Measurements from ENCODE around the gene SNED1.

SNED1 gene

GRCh38 chr2:241019441-241020139, 21.2 kb downstream of the SNED1 start:
- H3K4me3 ChIP-seq (ENCODE audit: low read length in 2 of 2), result no peak overlapping the region
- H3K4me2 ChIP-seq (ENCODE audit: insufficient read depth, low read length, poor library complexity, severe bottlenecking), result no peak overlapping the region
- H3K23ac ChIP-seq (ENCODE audit: low read depth, low read length, poor library complexity), result peak overlapping the region; percentile 20
- no peak overlapping the region for H2BK12ac ChIP-seq (ENCODE audit: low read length)
- peaks cover 2 to 5% of the 10 kb centered on the region in 2 donors for H3K9me3 ChIP-seq (replicated peaks in 1 of 2; ENCODE audit: control insufficient read depth in 2 of 2, insufficient read depth in 1 of 2, low read depth in 1 of 2, low read length in 2 of 2)
- no peak overlapping the region for H2AK5ac ChIP-seq (ENCODE audit: low read depth, low read length)
- no peak overlapping the region for H3K9ac ChIP-seq (ENCODE audit: low read depth, low read length, poor library complexity)
- H2BK120ac ChIP-seq (ENCODE audit: low read depth, low read length), result no peak overlapping the region
- no peaks in the 10 kb centered on the region for H3K36me3 ChIP-seq (replicated peaks in 1 of 2; ENCODE audit: control insufficient read depth in 2 of 2, insufficient read depth in 2 of 2, low read length in 2 of 2)
- WGBS, 2 donors (ENCODE audit: extremely low coverage in 2 of 2, insufficient read length in 2 of 2, insufficient replicate concordance in 1 of 2), result no CpG with 5 or more reads among the region's 20 CpGs
- H4K91ac ChIP-seq (ENCODE audit: low read depth, low read length, poor library complexity), result no peak overlapping the region
- no peak for DNase-seq (ENCODE audit: low spot score)
- peak overlapping the region; percentile 89 for H3K14ac ChIP-seq (ENCODE audit: low read length)
- H4K8ac ChIP-seq (ENCODE audit: low read depth, low read length), result no peak overlapping the region
- H2BK15ac ChIP-seq (ENCODE audit: low read length), result no peak overlapping the region
- H2BK5ac ChIP-seq (ENCODE audit: low read length), result peak overlapping the region; percentile 13
- H3K79me1 ChIP-seq (ENCODE audit: low read depth, low read length), result no peaks in the 10 kb centered on the region
- peak overlapping the region; percentile 52 for H3K18ac ChIP-seq (ENCODE audit: low read length)
- no peak overlapping the region for H3K4ac ChIP-seq (ENCODE audit: low read length)
- peaks cover 0 to 5% of the 10 kb centered on the region in 2 donors for H3K4me1 ChIP-seq (ENCODE audit: control insufficient read depth in 2 of 2, insufficient read depth in 1 of 2, low read depth in 1 of 2, low read length in 2 of 2)
- H3K27me3 ChIP-seq (ENCODE audit: control insufficient read depth in 3 of 3, insufficient read depth in 3 of 3, low read depth in 1 of 3, low read length in 3 of 3), result no peaks in the 10 kb centered on the region
- no peak overlapping the region for H2AFZ ChIP-seq (ENCODE audit: low read length)
- H3K27ac ChIP-seq (replicated peaks; ENCODE audit: low read length), result no peak overlapping the region

- no peak overlapping the region for H3K9ac ChIP-seq (ENCODE audit: low read depth, low read length, poor library complexity)
- no peak overlapping the region for H2AK5ac ChIP-seq (ENCODE audit: low read depth, low read length)
- H3K27me3 ChIP-seq (ENCODE audit: control insufficient read depth in 3 of 3, insufficient read depth in 3 of 3, low read depth in 1 of 3, low read length in 3 of 3), result no peaks in the 10 kb centered on the region
- H3K4me3 ChIP-seq (ENCODE audit: low read length in 2 of 2), result no peak overlapping the region
- H3K79me1 ChIP-seq (ENCODE audit: low read depth, low read length), result no peaks in the 10 kb centered on the region
- no peak overlapping the region for H3K14ac ChIP-seq (ENCODE audit: low read length)
- H2BK12ac ChIP-seq (ENCODE audit: low read length), result no peak overlapping the region
- H2AFZ ChIP-seq (ENCODE audit: low read length), result no peak overlapping the region
- H3K36me3 ChIP-seq (replicated peaks in 1 of 2; ENCODE audit: control insufficient read depth in 2 of 2, insufficient read depth in 2 of 2, low read length in 2 of 2), result no peaks in the 10 kb centered on the region
- H2BK15ac ChIP-seq (ENCODE audit: low read length), result no peak overlapping the region
- H4K8ac ChIP-seq (ENCODE audit: low read depth, low read length), result no peak overlapping the region
- H4K91ac ChIP-seq (ENCODE audit: low read depth, low read length, poor library complexity), result no peak overlapping the region
- H3K18ac ChIP-seq (ENCODE audit: low read length), result no peak overlapping the region
- H2BK120ac ChIP-seq (ENCODE audit: low read depth, low read length), result no peak overlapping the region
- DNase-seq (ENCODE audit: low spot score), result no peak
- H2BK5ac ChIP-seq (ENCODE audit: low read length), result no peak overlapping the region
- WGBS, 2 donors (ENCODE audit: extremely low coverage in 2 of 2, insufficient read length in 2 of 2, insufficient replicate concordance in 1 of 2), result no CpG with 5 or more reads among the region's 10 CpGs
- H3K4ac ChIP-seq (ENCODE audit: low read length), result no peak overlapping the region
- no peak overlapping the region for H3K4me2 ChIP-seq (ENCODE audit: insufficient read depth, low read length, poor library complexity, severe bottlenecking)
- peaks cover 6 to 8% of the 10 kb centered on the region in 2 donors for H3K9me3 ChIP-seq (replicated peaks in 1 of 2; ENCODE audit: control insufficient read depth in 2 of 2, insufficient read depth in 1 of 2, low read depth in 1 of 2, low read length in 2 of 2)
- H3K4me1 ChIP-seq (ENCODE audit: control insufficient read depth in 2 of 2, insufficient read depth in 1 of 2, low read depth in 1 of 2, low read length in 2 of 2), result peaks cover 0 to 5% of the 10 kb centered on the region in 2 donors
- no peak overlapping the region for H3K27ac ChIP-seq (replicated peaks; ENCODE audit: low read length)
- H3K23ac ChIP-seq (ENCODE audit: low read depth, low read length, poor library complexity), result no peak overlapping the region
Observed at GRCh38 chr2:241020201-241020600, 21.8 kb downstream of the SNED1 start.

GRCh38 chr2:241020629-241021190, 22.3 kb downstream of the SNED1 start:
- H3K4me1 ChIP-seq (ENCODE audit: control insufficient read depth in 2 of 2, insufficient read depth in 1 of 2, low read depth in 1 of 2, low read length in 2 of 2), result peaks cover 0 to 5% of the 10 kb centered on the region in 2 donors
- H3K9ac ChIP-seq (ENCODE audit: low read depth, low read length, poor library complexity), result no peak overlapping the region
- H4K91ac ChIP-seq (ENCODE audit: low read depth, low read length, poor library complexity), result no peak overlapping the region
- H2BK5ac ChIP-seq (ENCODE audit: low read length), result no peak overlapping the region
- no peak overlapping the region for H2AK5ac ChIP-seq (ENCODE audit: low read depth, low read length)
- no peak overlapping the region for H2BK12ac ChIP-seq (ENCODE audit: low read length)
- H3K27me3 ChIP-seq (ENCODE audit: control insufficient read depth in 3 of 3, insufficient read depth in 3 of 3, low read depth in 1 of 3, low read length in 3 of 3), result no peaks in the 10 kb centered on the region
- H3K14ac ChIP-seq (ENCODE audit: low read length), result no peak overlapping the region
- H3K36me3 ChIP-seq (replicated peaks in 1 of 2; ENCODE audit: control insufficient read depth in 2 of 2, insufficient read depth in 2 of 2, low read length in 2 of 2), result no peaks in the 10 kb centered on the region
- H3K18ac ChIP-seq (ENCODE audit: low read length), result no peak overlapping the region
- H2BK120ac ChIP-seq (ENCODE audit: low read depth, low read length), result no peak overlapping the region
- H3K4me3 ChIP-seq (ENCODE audit: low read length in 2 of 2), result no peak overlapping the region
- peaks cover 8 to 11% of the 10 kb centered on the region in 2 donors for H3K9me3 ChIP-seq (replicated peaks in 1 of 2; ENCODE audit: control insufficient read depth in 2 of 2, insufficient read depth in 1 of 2, low read depth in 1 of 2, low read length in 2 of 2)
- H3K4me2 ChIP-seq (ENCODE audit: insufficient read depth, low read length, poor library complexity, severe bottlenecking), result no peak overlapping the region
- DNase-seq (ENCODE audit: low spot score), result no peak
- no peak overlapping the region for H3K23ac ChIP-seq (ENCODE audit: low read depth, low read length, poor library complexity)
- no peak overlapping the region for H3K27ac ChIP-seq (replicated peaks; ENCODE audit: low read length)
- no peaks in the 10 kb centered on the region for H3K79me1 ChIP-seq (ENCODE audit: low read depth, low read length)
- no peak overlapping the region for H2AFZ ChIP-seq (ENCODE audit: low read length)
- no CpG with 5 or more reads among the region's 8 CpGs for whole genome bisulfite sequencing, 2 donors (ENCODE audit: extremely low coverage in 2 of 2, insufficient read length in 2 of 2, insufficient replicate concordance in 1 of 2)
- H4K8ac ChIP-seq (ENCODE audit: low read depth, low read length), result no peak overlapping the region
- H3K4ac ChIP-seq (ENCODE audit: low read length), result no peak overlapping the region
- no peak overlapping the region for H2BK15ac ChIP-seq (ENCODE audit: low read length)

- no peak overlapping the region for H3K4ac ChIP-seq (ENCODE audit: low read length)
- no peak overlapping the region for H4K91ac ChIP-seq (ENCODE audit: low read depth, low read length, poor library complexity)
- H2BK15ac ChIP-seq (ENCODE audit: low read length), result no peak overlapping the region
- no peak overlapping the region for H3K9ac ChIP-seq (ENCODE audit: low read depth, low read length, poor library complexity)
- no peak overlapping the region for H3K4me3 ChIP-seq (ENCODE audit: low read length in 2 of 2)
- no peaks in the 10 kb centered on the region for H3K36me3 ChIP-seq (replicated peaks in 1 of 2; ENCODE audit: control insufficient read depth in 2 of 2, insufficient read depth in 2 of 2, low read length in 2 of 2)
- no peak overlapping the region for H2BK120ac ChIP-seq (ENCODE audit: low read depth, low read length)
- peaks cover 8 to 17% of the 10 kb centered on the region in 2 donors for H3K9me3 ChIP-seq (replicated peaks in 1 of 2; ENCODE audit: control insufficient read depth in 2 of 2, insufficient read depth in 1 of 2, low read depth in 1 of 2, low read length in 2 of 2)
- no peak overlapping the region for H2AK5ac ChIP-seq (ENCODE audit: low read depth, low read length)
- no peak overlapping the region for H2BK5ac ChIP-seq (ENCODE audit: low read length)
- no peak for DNase-seq (ENCODE audit: low spot score)
- H3K79me1 ChIP-seq (ENCODE audit: low read depth, low read length), result no peaks in the 10 kb centered on the region
- no peak overlapping the region for H2AFZ ChIP-seq (ENCODE audit: low read length)
- no peak overlapping the region for H3K23ac ChIP-seq (ENCODE audit: low read depth, low read length, poor library complexity)
- H2BK12ac ChIP-seq (ENCODE audit: low read length), result no peak overlapping the region
- no CpG with 5 or more reads among the region's 1 CpG for WGBS, 2 donors (ENCODE audit: extremely low coverage in 2 of 2, insufficient read length in 2 of 2, insufficient replicate concordance in 1 of 2)
- no peak overlapping the region for H3K4me2 ChIP-seq (ENCODE audit: insufficient read depth, low read length, poor library complexity, severe bottlenecking)
- H3K14ac ChIP-seq (ENCODE audit: low read length), result no peak overlapping the region
- no peak overlapping the region for H3K27ac ChIP-seq (replicated peaks; ENCODE audit: low read length)
- H3K18ac ChIP-seq (ENCODE audit: low read length), result no peak overlapping the region
- no peaks in the 10 kb centered on the region for H3K4me1 ChIP-seq (ENCODE audit: control insufficient read depth in 2 of 2, insufficient read depth in 1 of 2, low read depth in 1 of 2, low read length in 2 of 2)
- H3K27me3 ChIP-seq (ENCODE audit: control insufficient read depth in 3 of 3, insufficient read depth in 3 of 3, low read depth in 1 of 3, low read length in 3 of 3), result peaks cover 0 to 3% (median 0%) of the 10 kb centered on the region in 3 experiments
- H4K8ac ChIP-seq (ENCODE audit: low read depth, low read length), result no peak overlapping the region
Observed at GRCh38 chr2:241025639-241026038, 27.2 kb downstream of the SNED1 start.
